ENCODE results near the gene DNAJC3. TPM values are rescaled to one million over a fixed set of nuclear protein-coding genes. Genes with fewer than 3 reads are reported as not detected.
"Not testable (repeated sequence)": the region's sequence is repeated elsewhere in the genome, so short reads cannot be mapped to it uniquely, and the experiment has no call there.

Gene DNAJC3
- total RNA-seq, 1 donor from 2014 or later: 9.5 TPM

DNA sequence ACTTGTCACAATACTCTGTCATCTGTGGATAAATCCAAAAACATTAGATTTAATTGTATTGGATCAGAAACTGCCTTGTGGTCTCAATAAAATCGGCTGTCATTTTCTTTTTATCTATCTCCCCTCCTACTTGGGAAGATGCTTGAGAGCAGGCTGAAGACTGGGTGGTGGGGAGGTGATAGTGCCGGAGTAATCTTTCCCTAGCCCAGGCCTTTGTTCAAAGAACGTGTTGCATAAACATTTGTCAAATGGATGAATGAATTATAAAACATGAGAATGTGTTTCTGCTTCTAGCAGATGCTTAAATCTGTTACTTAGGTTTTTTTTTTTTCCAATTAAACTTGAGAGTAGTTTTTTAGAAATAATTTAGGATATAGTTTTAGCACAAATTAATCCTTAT is 49.9 kb downstream of the DNAJC3 start:
- Mint-ChIP-seq H3K4me1 (ENCODE audit: low read depth, unreplicated experiment) (no peaks in the 10 kb centered on the region), H3K27me3 (ENCODE audit: unreplicated experiment) (no peaks in the 10 kb centered on the region), H3K4me3 (ENCODE audit: unreplicated experiment) (no peak overlapping the region), H3K36me3 (ENCODE audit: unreplicated experiment) (peaks cover under 1% of the 10 kb centered on the region), H3K9me3 (ENCODE audit: unreplicated experiment) (peaks cover 1% of the 10 kb centered on the region), H3K27ac (ENCODE audit: unreplicated experiment) (no peak overlapping the region)
- no peak for DNase-seq
- no peak for TF ChIP-seq CTCF (IDR thresholded peaks at IDR 0.05; ENCODE audit: partially characterized antibody, unreplicated experiment)

DNA sequence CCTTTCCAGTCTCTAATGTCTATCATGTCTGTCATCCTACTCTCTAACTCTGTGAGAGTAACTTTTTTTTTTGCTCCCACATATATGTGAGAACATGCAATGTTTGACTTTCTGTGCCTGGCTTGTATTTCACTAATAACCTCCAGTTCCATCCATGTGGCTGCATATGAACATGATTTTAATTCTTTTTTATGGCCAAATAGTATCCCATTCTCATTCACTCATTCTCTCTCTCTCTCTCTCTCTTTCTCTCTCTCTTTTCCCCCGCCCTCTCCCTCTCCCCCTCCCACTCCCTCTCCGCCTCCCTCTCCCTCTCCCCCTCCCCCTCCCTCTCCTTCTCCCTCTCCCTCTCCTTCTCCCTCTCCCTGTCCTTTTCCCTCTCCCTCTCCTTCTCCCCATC is 52.0 kb downstream of the DNAJC3 start:
- H3K4me1 Mint-ChIP-seq (ENCODE audit: low read depth, unreplicated experiment): no peaks in the 10 kb centered on the region
- no peak overlapping the region for H3K27ac Mint-ChIP-seq (ENCODE audit: unreplicated experiment)
- no peak for DNase-seq
- no peak overlapping the region for H3K4me3 Mint-ChIP-seq (ENCODE audit: unreplicated experiment)
- no peak for TF ChIP-seq CTCF (IDR thresholded peaks at IDR 0.05; ENCODE audit: partially characterized antibody, unreplicated experiment)
- H3K36me3 Mint-ChIP-seq (ENCODE audit: unreplicated experiment): peaks cover 13% of the 10 kb centered on the region
- H3K27me3 Mint-ChIP-seq (ENCODE audit: unreplicated experiment): peaks cover 2% of the 10 kb centered on the region
- H3K9me3 Mint-ChIP-seq (ENCODE audit: unreplicated experiment): peaks cover 8% of the 10 kb centered on the region

- H3K36me3 Mint-ChIP-seq (ENCODE audit: unreplicated experiment): peaks cover 18% of the 10 kb centered on the region
- no peaks in the 10 kb centered on the region for H3K4me1 Mint-ChIP-seq (ENCODE audit: low read depth, unreplicated experiment)
- TF ChIP-seq CTCF (IDR thresholded peaks at IDR 0.05; ENCODE audit: partially characterized antibody, unreplicated experiment): no peak
- no peak for DNase-seq
- H3K4me3 Mint-ChIP-seq (ENCODE audit: unreplicated experiment): no peak overlapping the region
- H3K27me3 Mint-ChIP-seq (ENCODE audit: unreplicated experiment): peaks cover 2% of the 10 kb centered on the region
- H3K9me3 Mint-ChIP-seq (ENCODE audit: unreplicated experiment): peaks cover 6% of the 10 kb centered on the region
- H3K27ac Mint-ChIP-seq (ENCODE audit: unreplicated experiment): no peak overlapping the region
These were observed 57.2 kb downstream of the DNAJC3 start for GRCh38 chr13:95734124-95734523.

GRCh38 chr13:95740071-95740978 is 63.4 kb downstream of the DNAJC3 start:
- not testable (repeated sequence) for H3K4me3 Mint-ChIP-seq (ENCODE audit: unreplicated experiment); H3K27me3 Mint-ChIP-seq (ENCODE audit: unreplicated experiment); H3K27ac Mint-ChIP-seq (ENCODE audit: unreplicated experiment); DNase-seq; H3K4me1 Mint-ChIP-seq (ENCODE audit: low read depth, unreplicated experiment); H3K9me3 Mint-ChIP-seq (ENCODE audit: unreplicated experiment)
- H3K36me3 Mint-ChIP-seq (ENCODE audit: unreplicated experiment): peaks cover 11% of the 10 kb centered on the region

- no peak for DNase-seq
- Mint-ChIP-seq H3K4me1 (ENCODE audit: low read depth, unreplicated experiment) (no peaks in the 10 kb centered on the region), H3K27ac (ENCODE audit: unreplicated experiment) (no peak overlapping the region), H3K4me3 (ENCODE audit: unreplicated experiment) (no peak overlapping the region), H3K36me3 (ENCODE audit: unreplicated experiment) (peaks cover 11% of the 10 kb centered on the region), H3K9me3 (ENCODE audit: unreplicated experiment) (peaks cover 5% of the 10 kb centered on the region), H3K27me3 (ENCODE audit: unreplicated experiment) (peaks cover 2% of the 10 kb centered on the region)
- no peak for TF ChIP-seq CTCF (IDR thresholded peaks at IDR 0.05; ENCODE audit: partially characterized antibody, unreplicated experiment)
These were observed 64.0 kb downstream of the DNAJC3 start for GRCh38 chr13:95740979-95741320.
